Measurements from ENCODE around the gene POLR1H. TPM values are rescaled to one million over a fixed set of nuclear protein-coding genes. Genes with fewer than 3 reads are reported as not detected.

The POLR1H gene
- total RNA-seq, 1 experiment from 2014 or later: 42.6 TPM

- TF ChIP-seq ZBTB33 (IDR thresholded peaks at IDR 0.05; ENCODE audit: extremely low read depth, insufficient replicate concordance, low read length) (no peak), EZH2phosphoT487 (IDR thresholded peaks at IDR 0.05; ENCODE audit: borderline replicate concordance) (no peak), RAD21 (IDR thresholded peaks at IDR 0.05; ENCODE audit: low read depth) (no peak), ATF3 (IDR thresholded peaks at IDR 0.05) (no peak), SIN3A (IDR thresholded peaks at IDR 0.05; ENCODE audit: low read depth) (no peak), CTCF (IDR thresholded peaks at IDR 0.05 in 2 of 3, conservative IDR thresholded peaks at IDR 0.05 in 1 of 3; ENCODE audit: borderline replicate concordance in 1 of 3, insufficient read depth in 1 of 3, low read depth in 2 of 3, low read length in 2 of 3) (no peak), ZFX (IDR thresholded peaks at IDR 0.05) (no peak), JUND (IDR thresholded peaks at IDR 0.05) (no peak), SP1 (IDR thresholded peaks at IDR 0.05; ENCODE audit: low read depth) (no peak), FOSL1 (IDR thresholded peaks at IDR 0.05; ENCODE audit: low read depth) (no peak)
Observed at GRCh38 chr6:30074331-30075093, 13.4 kb downstream of the POLR1H start (continued).

Data from HCT116 (cell line).